IMR-90 (cell line): ENCODE data around the gene TNFRSF25. TPM values are rescaled to one million over a fixed set of nuclear protein-coding genes. Genes with fewer than 3 reads are reported as not detected.

ENCODE experiments used
- ATAC-seq: fragments of 200-7000 bp; cut with Tn5 transposase; 2 replicates; pipeline ENCODE4 v1.9.1; 2020; ENCODE audit warnings: low read depth, mild to moderate bottlenecking, moderate library complexity
- BruUV-seq: library from RNA; stranded (reverse); fragments of 400-500 nt; replicated peaks from 2 replicates; lab custom pipeline; 2021; lab: Mats Ljungman, UMichigan
- CTCF ChIA-PET: fragments of 300-600 bp; formaldehyde crosslinking; extraction: SDS; loops from one replicate; lab custom pipeline; 2021; ENCODE audit warnings: antibody characterized with exemption; lab: Yijun Ruan, JAX
- POLR2A ChIA-PET: fragments of 300-600 bp; sonication (Branson Sonifier 250); formaldehyde crosslinking; loops from one replicate; lab custom pipeline; 2022; ENCODE audit warnings: antibody characterized with exemption; ENCODE audit not compliant: unreplicated experiment; lab: Charles Lee
- DNase-seq: peaks from one replicate; pipeline ENCODE4 v3.0.0; 2013
- H2AFZ ChIP-seq: replicated peaks from 2 replicates; pipeline ENCODE3; 2013; ENCODE audit warnings: low read length, mild to moderate bottlenecking; ENCODE audit not compliant: poor library complexity
- H2AK5ac ChIP-seq: 2 replicates; pipeline ENCODE4 v1.6.1; 2013; ENCODE audit warnings: low read depth, low read length, inconsistent platforms
- H2AK9ac ChIP-seq: replicated peaks from 2 replicates; pipeline ENCODE3; 2013; ENCODE audit warnings: mild to moderate bottlenecking, low read depth, low read length, moderate library complexity; ENCODE audit not compliant: poor library complexity
- H2BK120ac ChIP-seq: 2 replicates; pipeline ENCODE4 v1.6.1; 2013; ENCODE audit warnings: low read depth, low read length, inconsistent platforms
- H2BK15ac ChIP-seq: 3 replicates; pipeline ENCODE4 v1.6.1; 2013; ENCODE audit warnings: low read depth, low read length, inconsistent platforms
- H2BK20ac ChIP-seq: 2 replicates; pipeline ENCODE4 v1.6.1; 2013; ENCODE audit warnings: low read depth, mild to moderate bottlenecking, inconsistent platforms, low read length, moderate library complexity
- H2BK5ac ChIP-seq: 2 replicates; pipeline ENCODE4 v1.6.1; 2013; ENCODE audit warnings: mild to moderate bottlenecking, low read depth, low read length, inconsistent platforms; ENCODE audit not compliant: poor library complexity, severe bottlenecking
- H3K14ac ChIP-seq: replicated peaks from 2 replicates; pipeline ENCODE4 v1.6.1; 2013; ENCODE audit warnings: low read depth, low read length, inconsistent platforms
- H3K18ac ChIP-seq: 2 replicates; pipeline ENCODE4 v1.6.1; 2013; ENCODE audit warnings: low read depth, low read length, control low read depth
- H3K23ac ChIP-seq: 2 replicates; pipeline ENCODE4 v1.6.1; 2013; ENCODE audit warnings: low read depth, low read length, inconsistent platforms
- H3K27ac ChIP-seq: 2 replicates; pipeline ENCODE4 v1.5.1; 2013; ENCODE audit warnings: mild to moderate bottlenecking, control low read depth, low read length; ENCODE audit not compliant: insufficient read depth
- H3K27me3 ChIP-seq: 2 replicates; pipeline ENCODE4 v1.6.1; 2013; ENCODE audit warnings: low read length; ENCODE audit not compliant: control insufficient read depth, insufficient read depth
- H3K36me3 ChIP-seq: 2 replicates; pipeline ENCODE4 v1.6.1; 2013; ENCODE audit warnings: low read length, mixed read lengths; ENCODE audit not compliant: control insufficient read depth, insufficient read depth
- H3K4ac ChIP-seq: 2 replicates; pipeline ENCODE4 v1.6.1; 2013; ENCODE audit warnings: low read depth, low read length, inconsistent platforms
- H3K4me1 ChIP-seq: 2 replicates; pipeline ENCODE4 v1.6.1; 2013; ENCODE audit warnings: low read length, mixed read lengths; ENCODE audit not compliant: control insufficient read depth, insufficient read depth
- H3K4me2 ChIP-seq: 2 replicates; pipeline ENCODE4 v1.6.1; 2013; ENCODE audit warnings: low read depth, mild to moderate bottlenecking, control low read depth, low read length, moderate library complexity
- H3K4me3 ChIP-seq: 2 replicates; pipeline ENCODE4 v1.5.1; 2013; ENCODE audit warnings: low read depth, mild to moderate bottlenecking, control low read depth, low read length, moderate library complexity; ENCODE audit not compliant: insufficient read depth
- H3K56ac ChIP-seq: 2 replicates; pipeline ENCODE4 v1.6.1; 2013; ENCODE audit warnings: low read length, inconsistent platforms; ENCODE audit not compliant: insufficient read depth; ENCODE audit errors: extremely low read depth
- H3K79me1 ChIP-seq, 2 experiments: 2 replicates each; pipeline ENCODE4 v1.6.1; 2013; ENCODE audit warnings: low read length in 2 of 2, inconsistent platforms in 1 of 2, low read depth in 1 of 2
- H3K9ac ChIP-seq: 2 replicates; pipeline ENCODE4 v1.6.1; 2013; ENCODE audit warnings: low read depth, low read length, control low read depth
- H3K9me1 ChIP-seq: 2 replicates; pipeline ENCODE4 v1.6.1; 2013; ENCODE audit warnings: low read length, inconsistent platforms; ENCODE audit not compliant: insufficient read depth
- H3K9me3 ChIP-seq: 2 replicates; pipeline ENCODE4 v1.6.1; 2013; ENCODE audit warnings: low read length; ENCODE audit not compliant: control insufficient read depth, insufficient read depth
- H4K20me1 ChIP-seq: 2 replicates; pipeline ENCODE4 v1.6.1; 2013; ENCODE audit warnings: low read length, inconsistent platforms; ENCODE audit not compliant: insufficient read depth
- H4K5ac ChIP-seq: 2 replicates; pipeline ENCODE4 v1.6.1; 2013; ENCODE audit warnings: mild to moderate bottlenecking, low read depth, low read length, control low read depth
- H4K8ac ChIP-seq, 2 experiments: 2 replicates each; pipeline ENCODE4 v1.6.1; 2013; ENCODE audit warnings: low read depth in 2 of 2, low read length in 2 of 2, control low read depth in 1 of 2, inconsistent platforms in 1 of 2
- H4K91ac ChIP-seq: 2 replicates; pipeline ENCODE4 v1.6.1; 2013; ENCODE audit warnings: low read depth, low read length, inconsistent platforms; ENCODE audit not compliant: insufficient read depth
- FOS ChIP-seq: fragments of 150-350 bp; IDR thresholded peaks from 2 replicates; pipeline ENCODE4 v1.6.1; 2016; ENCODE audit warnings: low read depth, low read length
- MAZ ChIP-seq: IDR thresholded peaks from 2 replicates; pipeline ENCODE4 v1.6.1; 2012; ENCODE audit warnings: low read depth, mild to moderate bottlenecking, low read length, improper control_type of control experiment, moderate library complexity, borderline replicate concordance
- MXI1 ChIP-seq: IDR thresholded peaks from 2 replicates; pipeline ENCODE4 v1.6.1; 2012; ENCODE audit warnings: low read depth, mild to moderate bottlenecking, low read length, moderate library complexity, borderline replicate concordance
- NFE2L2 ChIP-seq: fragments of 150-350 bp; IDR thresholded peaks from 2 replicates; pipeline ENCODE4 v1.6.1; 2016; ENCODE audit warnings: low read depth, mild to moderate bottlenecking, low read length
- POLR2A ChIP-seq: IDR thresholded peaks from 2 replicates; pipeline ENCODE4 v1.6.1; 2012; ENCODE audit warnings: mild to moderate bottlenecking, low read depth, low read length
- RAD21 ChIP-seq: IDR thresholded peaks from 2 replicates; pipeline ENCODE4 v1.6.1; 2012; ENCODE audit warnings: low read length, improper control_type of control experiment
- RCOR1 ChIP-seq: IDR thresholded peaks from 2 replicates; pipeline ENCODE4 v1.6.1; 2012; ENCODE audit warnings: mild to moderate bottlenecking, low read length, improper control_type of control experiment; ENCODE audit not compliant: insufficient replicate concordance
- RFX5 ChIP-seq: IDR thresholded peaks from 2 replicates; pipeline ENCODE4 v1.8.0; 2012; ENCODE audit warnings: low read depth, mild to moderate bottlenecking, low read length, moderate library complexity
- SMC3 ChIP-seq: fragments of 150-350 bp; IDR thresholded peaks from 2 replicates; pipeline ENCODE4 v1.6.1; 2016; ENCODE audit warnings: low read depth, mild to moderate bottlenecking, antibody characterized with exemption, low read length, moderate library complexity
- WGBS, 2 experiments: methylation state at CpG; one replicate each; pipeline versions ENCODE4 v1.1.5 to v1.1.7; 2013; ENCODE audit warnings: missing lambda C conversion rate in 2 of 2; ENCODE audit not compliant: insufficient read length in 1 of 2; ENCODE audit errors: extremely low coverage in 2 of 2; 5-methylcytosine and 5-hydroxymethylcytosine counted together
- dilution Hi-C: fragments of 300-500 bp; cut with HindIII; formaldehyde crosslinking; loops from one replicate; pipeline ENCODE4 v1.14.3; 2018; ENCODE audit warnings: low sequenced_read_pairs; ENCODE audit not compliant: unreplicated experiment
- in situ Hi-C: fragments of 300-500 bp; cut with MboI; formaldehyde crosslinking; loops from 3 replicates; pipeline ENCODE4 v1.14.3; 2019; ENCODE audit warnings: low sequenced_read_pairs, inconsistent platforms, mixed read lengths
- intact Hi-C: fragments of 100-400 bp; cut with micrococcal nuclease; formaldehyde crosslinking; loops from 2 replicates; pipeline ENCODE4 v1.10.0; 2022
- polyA plus RNA-seq, 3 experiments: library from polyadenylated mRNA; depleted of rRNA; stranded (reverse); fragments of >200 nt; gene quantifications; 2 replicates each; pipeline ENCODE4 v1.2.3, GENCODE V29; 2012; ENCODE audit warnings: low replicate concordance in 1 of 3
- total RNA-seq: library from RNA; depleted of rRNA; stranded (reverse); fragments of >200 nt; gene quantifications from 2 replicates; pipeline ENCODE4 v1.2.3, GENCODE V29; 2012
- TF ChIP-seq, protein P1 (sequence below): fragments of 150-350 bp; IDR thresholded peaks from 2 replicates; pipeline ENCODE4 v1.6.1; 2017; ENCODE audit warnings: mild to moderate bottlenecking, antibody characterized with exemption, low read length, low read depth
- TF ChIP-seq, protein P2 (sequence below): fragments of 150-350 bp; IDR thresholded peaks from 2 replicates; pipeline ENCODE4 v1.6.1; 2016; ENCODE audit warnings: low read depth, mild to moderate bottlenecking, low read length, moderate library complexity, borderline replicate concordance
- TF ChIP-seq, protein P3 (sequence below): conservative IDR thresholded peaks from 2 replicates; pipeline ENCODE4 v1.5.1; 2012; ENCODE audit warnings: mild to moderate bottlenecking, low read depth, low read length, improper control_type of control experiment

TNFRSF25 gene
- total and polyA plus RNA-seq, 2 of the 4 experiments (the other 2 are of a cell fraction) = 1.3 to 11.2 TPM

- no peak overlapping the region for H2BK5ac ChIP-seq
- H3K18ac ChIP-seq = no peak overlapping the region
- ChIA-PET POLR2A (no interaction called here), CTCF (interaction anchor here (1.0 to 2.9 kb wide), 8 partner anchors 11 to 89 kb away, joined by 3 to 13 read pairs (median 4); partner anchors contain the start of gene HES2)
- intact Hi-C loops (loop anchor here (1.0 to 5.0 kb wide), 3 partner anchors 76 to 192 kb away; no protein-coding TSS in a partner anchor), in situ Hi-C loops (no loop called here), dilution Hi-C loops (no loop called here)
- no peak overlapping the region for H2BK15ac ChIP-seq
- peaks cover 1% of the 10 kb centered on the region; the same call in 1 of the 2 replicates for H3K4me1 ChIP-seq
- H3K9me1 ChIP-seq = no peaks in the 10 kb centered on the region
- no peak overlapping the region for H4K5ac ChIP-seq
- H2AK9ac ChIP-seq = peak overlapping the region; percentile 72
- no peak overlapping the region for H3K4me2 ChIP-seq
- no peak overlapping the region for H3K23ac ChIP-seq
- 0% methylated on average over 3 of the region's 5 CpGs; no CpG with 5 or more reads in 1 of the 2 experiments for whole genome bisulfite sequencing, 2 experiments
- TF ChIP-seq POLR2A (no peak), RAD21 (peak; percentile 59), SMC3 (peak; percentile 56), MAZ (no peak; the same call in 1 of the 2 replicates), FOS (no peak), RCOR1 (no peak), MXI1 (no peak), NFE2L2 (no peak), RFX5 (no peak)
- TF ChIP-seq, protein P1, sequence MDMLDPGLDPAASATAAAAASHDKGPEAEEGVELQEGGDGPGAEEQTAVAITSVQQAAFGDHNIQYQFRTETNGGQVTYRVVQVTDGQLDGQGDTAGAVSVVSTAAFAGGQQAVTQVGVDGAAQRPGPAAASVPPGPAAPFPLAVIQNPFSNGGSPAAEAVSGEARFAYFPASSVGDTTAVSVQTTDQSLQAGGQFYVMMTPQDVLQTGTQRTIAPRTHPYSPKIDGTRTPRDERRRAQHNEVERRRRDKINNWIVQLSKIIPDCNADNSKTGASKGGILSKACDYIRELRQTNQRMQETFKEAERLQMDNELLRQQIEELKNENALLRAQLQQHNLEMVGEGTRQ = no peak
- TF ChIP-seq, protein P2, sequence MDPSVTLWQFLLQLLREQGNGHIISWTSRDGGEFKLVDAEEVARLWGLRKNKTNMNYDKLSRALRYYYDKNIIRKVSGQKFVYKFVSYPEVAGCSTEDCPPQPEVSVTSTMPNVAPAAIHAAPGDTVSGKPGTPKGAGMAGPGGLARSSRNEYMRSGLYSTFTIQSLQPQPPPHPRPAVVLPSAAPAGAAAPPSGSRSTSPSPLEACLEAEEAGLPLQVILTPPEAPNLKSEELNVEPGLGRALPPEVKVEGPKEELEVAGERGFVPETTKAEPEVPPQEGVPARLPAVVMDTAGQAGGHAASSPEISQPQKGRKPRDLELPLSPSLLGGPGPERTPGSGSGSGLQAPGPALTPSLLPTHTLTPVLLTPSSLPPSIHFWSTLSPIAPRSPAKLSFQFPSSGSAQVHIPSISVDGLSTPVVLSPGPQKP = no peak
- TF ChIP-seq, protein P3, sequence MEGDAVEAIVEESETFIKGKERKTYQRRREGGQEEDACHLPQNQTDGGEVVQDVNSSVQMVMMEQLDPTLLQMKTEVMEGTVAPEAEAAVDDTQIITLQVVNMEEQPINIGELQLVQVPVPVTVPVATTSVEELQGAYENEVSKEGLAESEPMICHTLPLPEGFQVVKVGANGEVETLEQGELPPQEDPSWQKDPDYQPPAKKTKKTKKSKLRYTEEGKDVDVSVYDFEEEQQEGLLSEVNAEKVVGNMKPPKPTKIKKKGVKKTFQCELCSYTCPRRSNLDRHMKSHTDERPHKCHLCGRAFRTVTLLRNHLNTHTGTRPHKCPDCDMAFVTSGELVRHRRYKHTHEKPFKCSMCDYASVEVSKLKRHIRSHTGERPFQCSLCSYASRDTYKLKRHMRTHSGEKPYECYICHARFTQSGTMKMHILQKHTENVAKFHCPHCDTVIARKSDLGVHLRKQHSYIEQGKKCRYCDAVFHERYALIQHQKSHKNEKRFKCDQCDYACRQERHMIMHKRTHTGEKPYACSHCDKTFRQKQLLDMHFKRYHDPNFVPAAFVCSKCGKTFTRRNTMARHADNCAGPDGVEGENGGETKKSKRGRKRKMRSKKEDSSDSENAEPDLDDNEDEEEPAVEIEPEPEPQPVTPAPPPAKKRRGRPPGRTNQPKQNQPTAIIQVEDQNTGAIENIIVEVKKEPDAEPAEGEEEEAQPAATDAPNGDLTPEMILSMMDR = peak; percentile 71
- no peak overlapping the region for H3K56ac ChIP-seq
- H3K4ac ChIP-seq = no peak overlapping the region
- H2AFZ ChIP-seq = peak overlapping the region; percentile 41
- H3K36me3 ChIP-seq = no peaks in the 10 kb centered on the region
- no peak overlapping the region for H2BK120ac ChIP-seq
- H4K20me1 ChIP-seq = no peaks in the 10 kb centered on the region; the same call in 1 of the 2 replicates
- no TSS peak for BruUV-seq
- H3K9me3 ChIP-seq = no peaks in the 10 kb centered on the region
- no peak overlapping the region for H4K91ac ChIP-seq
- H2BK20ac ChIP-seq = no peak overlapping the region
- DNase-seq = peak; percentile 33
- ATAC-seq = peak; percentile 80
- H3K9ac ChIP-seq = no peak overlapping the region
- H3K14ac ChIP-seq = no peak overlapping the region
- H2AK5ac ChIP-seq = no peak overlapping the region
- no peak overlapping the region for H3K27ac ChIP-seq
- H4K8ac ChIP-seq = no peak overlapping the region
- peaks cover 42% of the 10 kb centered on the region for H3K27me3 ChIP-seq
- no peak overlapping the region for H3K4me3 ChIP-seq
- no peaks in the 10 kb centered on the region for H3K79me1 ChIP-seq
Measured at GRCh38 chr1:6438047-6438525, 27.9 kb downstream of the TNFRSF25 start.
